C4-2B (cell line): Measurements from ENCODE around the gene HOXA10.
A peak's percentile ranks its signal among the peaks of the same experiment; 100 is the strongest.

Source experiments
- H3K27ac ChIP-seq: fragments of 450-650 bp; 2 replicates; pipeline ENCODE4 v1.5.1; 2017
- ZFX ChIP-seq: fragments of 450-650 bp; IDR thresholded peaks from 2 replicates; pipeline ENCODE4 v1.6.1; 2017
- TF ChIP-seq, protein P1 (sequence below): fragments of 450-650 bp; conservative IDR thresholded peaks from 2 replicates; pipeline ENCODE4 v1.5.1; 2017; ENCODE audit warnings: mild to moderate bottlenecking

The HOXA10 gene

DNA sequence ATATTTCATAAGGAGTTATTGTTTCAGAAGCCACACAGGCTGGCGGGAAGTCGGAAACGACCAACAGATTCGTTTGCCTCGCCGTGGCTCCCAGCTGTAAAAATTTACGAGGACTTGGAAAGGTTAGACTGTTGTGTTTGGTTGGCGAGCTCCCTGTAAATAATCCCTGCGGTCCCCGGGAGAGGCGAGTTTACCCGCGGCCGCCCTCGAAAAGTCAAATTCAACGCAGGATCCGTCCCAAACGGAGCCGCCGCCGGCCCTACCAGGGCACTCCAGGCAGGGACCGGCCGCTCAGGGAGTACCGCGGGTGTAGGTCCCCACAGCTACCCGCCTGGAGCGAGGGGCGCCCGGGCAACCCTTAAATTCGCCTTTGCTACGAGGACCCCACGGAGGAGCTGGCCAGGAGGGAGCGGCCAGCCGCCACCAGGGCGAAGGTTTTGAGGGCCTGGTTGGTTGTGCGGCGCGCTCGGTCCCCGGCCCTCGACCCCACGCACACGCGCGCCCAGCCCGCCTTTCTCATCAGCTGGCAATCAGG is 8.1 kb downstream of the HOXA10 start:
- peak overlapping the region; percentile 51 for H3K27ac ChIP-seq
- no peak for TF ChIP-seq ZFX
- TF ChIP-seq, protein P1, sequence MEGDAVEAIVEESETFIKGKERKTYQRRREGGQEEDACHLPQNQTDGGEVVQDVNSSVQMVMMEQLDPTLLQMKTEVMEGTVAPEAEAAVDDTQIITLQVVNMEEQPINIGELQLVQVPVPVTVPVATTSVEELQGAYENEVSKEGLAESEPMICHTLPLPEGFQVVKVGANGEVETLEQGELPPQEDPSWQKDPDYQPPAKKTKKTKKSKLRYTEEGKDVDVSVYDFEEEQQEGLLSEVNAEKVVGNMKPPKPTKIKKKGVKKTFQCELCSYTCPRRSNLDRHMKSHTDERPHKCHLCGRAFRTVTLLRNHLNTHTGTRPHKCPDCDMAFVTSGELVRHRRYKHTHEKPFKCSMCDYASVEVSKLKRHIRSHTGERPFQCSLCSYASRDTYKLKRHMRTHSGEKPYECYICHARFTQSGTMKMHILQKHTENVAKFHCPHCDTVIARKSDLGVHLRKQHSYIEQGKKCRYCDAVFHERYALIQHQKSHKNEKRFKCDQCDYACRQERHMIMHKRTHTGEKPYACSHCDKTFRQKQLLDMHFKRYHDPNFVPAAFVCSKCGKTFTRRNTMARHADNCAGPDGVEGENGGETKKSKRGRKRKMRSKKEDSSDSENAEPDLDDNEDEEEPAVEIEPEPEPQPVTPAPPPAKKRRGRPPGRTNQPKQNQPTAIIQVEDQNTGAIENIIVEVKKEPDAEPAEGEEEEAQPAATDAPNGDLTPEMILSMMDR, result no peak

DNA sequence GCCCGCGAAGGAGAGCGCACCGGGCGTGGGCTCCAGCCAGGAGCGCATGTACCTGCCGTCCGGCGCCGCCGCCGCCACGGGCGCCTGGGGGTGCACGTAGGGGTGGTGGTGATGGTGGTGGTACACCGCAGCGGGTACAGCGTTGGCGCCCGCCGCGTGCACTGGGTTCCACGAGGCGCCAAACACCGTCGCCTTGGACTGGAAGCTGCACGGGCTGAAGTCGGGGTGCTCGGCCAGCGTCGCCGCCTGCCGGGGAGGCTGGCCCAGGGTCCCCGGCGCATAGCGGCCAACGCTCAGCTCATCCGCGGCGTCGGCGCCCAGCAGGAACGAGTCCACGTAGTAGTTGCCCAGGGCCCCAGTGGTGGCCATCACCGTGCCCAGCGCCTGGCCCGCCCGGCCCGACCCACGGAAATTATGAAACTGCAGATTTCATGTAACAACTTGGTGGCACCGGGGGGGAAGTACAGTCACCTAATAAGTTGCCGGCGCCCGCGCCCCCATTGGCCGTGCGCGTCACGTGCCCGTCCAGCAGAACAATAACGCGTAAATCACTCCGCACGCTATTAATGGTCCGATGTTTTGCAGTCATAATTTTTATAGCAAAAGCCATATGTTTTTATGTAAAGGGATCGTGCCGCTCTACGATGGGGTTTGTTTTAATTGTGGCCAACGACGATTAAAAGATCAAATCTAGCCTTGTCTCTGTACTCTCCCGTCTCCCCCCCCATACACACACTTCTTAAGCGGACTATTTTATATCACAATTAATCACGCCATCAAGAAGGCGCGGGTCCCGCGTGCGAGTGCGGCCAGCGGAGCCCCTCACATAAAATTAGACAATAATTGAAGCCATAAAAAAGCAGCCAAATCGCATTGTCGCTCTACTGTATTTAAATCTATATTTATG is 8.8 kb downstream of the HOXA10 start, which contains the start of gene HOXA9:
HOXA9 (minus strand) TSS at position 449 of the 907 bp plus-strand sequence; CDS start at position 369, 80 bp downstream.
- H3K27ac ChIP-seq, result peak within 1 kb of the TSS; percentile 51
- TF ChIP-seq ZFX, result no peak
- TF ChIP-seq, protein P1, result no peak

GRCh38 chr7:27164367-27165088 is 9.6 kb downstream of the HOXA10 start:
- TF ChIP-seq ZFX, result no peak
- TF ChIP-seq, protein P1, result no peak
- no peak overlapping the region for H3K27ac ChIP-seq

DNA sequence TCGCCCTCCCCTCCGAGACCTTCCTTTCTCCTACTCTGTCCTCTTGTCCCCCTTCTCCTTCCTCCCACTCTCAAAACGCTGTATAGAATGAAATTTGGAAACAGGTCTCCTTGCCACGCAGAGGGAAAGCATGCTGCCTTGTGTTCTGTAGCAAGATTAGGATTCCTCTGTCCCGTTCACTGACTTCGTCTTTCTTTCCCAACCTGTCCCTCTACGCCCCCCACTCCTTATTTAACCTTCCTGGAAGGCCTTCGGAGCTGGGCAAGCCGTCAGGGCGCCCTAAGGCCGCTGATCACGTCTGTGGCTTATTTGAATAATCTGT is 10.1 kb downstream of the HOXA10 start:
- TF ChIP-seq ZFX, result no peak
- TF ChIP-seq, protein P1, result no peak
- H3K27ac ChIP-seq, result no peak overlapping the region

GRCh38 chr7:27163288-27164044 is 10.7 kb downstream of the HOXA10 start:
- no peak overlapping the region for H3K27ac ChIP-seq
- no peak for TF ChIP-seq ZFX
- TF ChIP-seq, protein P1, result no peak

DNA sequence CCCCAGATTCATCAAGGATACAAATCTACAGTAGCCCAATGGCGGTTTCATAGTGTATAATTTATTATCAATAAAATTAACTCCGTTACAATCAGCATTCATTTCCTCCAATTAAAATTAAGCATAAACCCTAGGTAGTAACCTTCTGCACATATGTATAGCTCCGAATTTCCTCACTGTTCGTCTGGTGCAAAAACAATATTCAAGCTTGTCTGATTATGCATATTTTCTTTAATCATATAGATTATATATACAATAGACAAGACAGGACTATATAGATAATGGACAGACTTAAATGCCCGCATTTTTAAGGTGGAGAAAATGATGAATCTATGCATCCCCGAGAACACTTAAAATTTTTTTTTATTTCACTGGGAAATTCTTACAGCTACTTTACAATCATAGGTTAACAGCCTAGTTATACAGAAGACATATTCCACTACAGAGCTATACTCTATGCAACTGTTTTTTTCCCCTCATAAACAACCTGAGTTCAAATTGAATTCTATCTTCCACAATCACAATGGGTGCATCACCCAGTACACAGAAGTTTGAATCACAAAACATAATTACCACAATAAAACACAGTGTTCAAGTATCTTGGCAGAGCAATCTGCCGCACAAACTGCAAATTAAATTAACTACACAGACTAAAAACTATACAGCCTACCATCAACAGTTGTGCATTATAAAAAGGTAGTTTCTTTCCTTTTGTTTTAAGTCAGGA is 11.4 kb downstream of the HOXA10 start:
- no peak overlapping the region for H3K27ac ChIP-seq

More for the DNA sequence above, 11.4 kb downstream of the HOXA10 start:
- TF ChIP-seq ZFX, result no peak
- TF ChIP-seq, protein P1, result no peak
